HEK293 (cell line): ENCODE results near the gene SURF2.

Experiments used
- KLF9 ChIP-seq: fragments of 450-650 bp; formaldehyde crosslinking; IDR thresholded peaks from 2 replicates; pipeline ENCODE4 v1.5.1; 2016; ENCODE audit warnings: missing biosample characterization, missing genetic modification characterization, low read depth
- OSR2 ChIP-seq: fragments of 450-650 bp; formaldehyde crosslinking; IDR thresholded peaks from 2 replicates; pipeline ENCODE4 v1.5.1; 2016; ENCODE audit warnings: missing biosample characterization, missing genetic modification characterization
- PATZ1 ChIP-seq: fragments of 450-650 bp; formaldehyde crosslinking; IDR thresholded peaks from 2 replicates; pipeline ENCODE4 v1.5.1; 2016; ENCODE audit warnings: missing biosample characterization, missing genetic modification characterization
- REST ChIP-seq: fragments of 450-650 bp; formaldehyde crosslinking; IDR thresholded peaks from 2 replicates; pipeline ENCODE4 v1.5.1; 2016; ENCODE audit warnings: missing biosample characterization, missing genetic modification characterization
- ZEB2 ChIP-seq: fragments of 450-650 bp; formaldehyde crosslinking; IDR thresholded peaks from 2 replicates; pipeline ENCODE4 v1.5.1; 2016; ENCODE audit warnings: missing biosample characterization, missing genetic modification characterization
- ZIC2 ChIP-seq: fragments of 450-650 bp; formaldehyde crosslinking; IDR thresholded peaks from 2 replicates; pipeline ENCODE4 v1.5.1; 2016; ENCODE audit warnings: missing biosample characterization, missing genetic modification characterization
- ZNF169 ChIP-seq: fragments of 450-650 bp; formaldehyde crosslinking; IDR thresholded peaks from 2 replicates; pipeline ENCODE4 v1.5.1; 2016; ENCODE audit warnings: missing biosample characterization, missing genetic modification characterization
- ZNF174 ChIP-seq: fragments of 450-650 bp; formaldehyde crosslinking; IDR thresholded peaks from 2 replicates; pipeline ENCODE4 v1.5.0; 2017; ENCODE audit warnings: missing biosample characterization, mild to moderate bottlenecking, missing genetic modification characterization
- ZNF239 ChIP-seq: fragments of 450-650 bp; formaldehyde crosslinking; IDR thresholded peaks from 2 replicates; pipeline ENCODE4 v1.5.1; 2016; ENCODE audit warnings: missing biosample characterization, missing genetic modification characterization
- ZNF433 ChIP-seq: fragments of 450-650 bp; formaldehyde crosslinking; IDR thresholded peaks from 2 replicates; pipeline ENCODE4 v1.5.1; 2016; ENCODE audit warnings: missing biosample characterization, missing genetic modification characterization, low read depth
- ZNF660 ChIP-seq: fragments of 450-650 bp; IDR thresholded peaks from 2 replicates; pipeline ENCODE4 v1.5.1; 2018; ENCODE audit warnings: missing biosample characterization, mild to moderate bottlenecking, missing genetic modification characterization
- ZNF707 ChIP-seq: fragments of 450-650 bp; formaldehyde crosslinking; IDR thresholded peaks from 2 replicates; pipeline ENCODE4 v1.5.1; 2016; ENCODE audit warnings: missing biosample characterization, missing genetic modification characterization
- ZNF843 ChIP-seq: fragments of 450-650 bp; formaldehyde crosslinking; IDR thresholded peaks from 2 replicates; pipeline ENCODE4 v1.5.1; 2016; ENCODE audit warnings: missing biosample characterization, missing genetic modification characterization
- TF ChIP-seq, protein P1 (sequence below): fragments of 450-650 bp; formaldehyde crosslinking; IDR thresholded peaks from 2 replicates; pipeline ENCODE4 v1.5.1; 2016; ENCODE audit warnings: missing biosample characterization, missing genetic modification characterization
- TF ChIP-seq, protein P2 (sequence below): fragments of 450-650 bp; formaldehyde crosslinking; IDR thresholded peaks from 2 replicates; pipeline ENCODE4 v1.5.1; 2016; ENCODE audit warnings: missing biosample characterization, missing genetic modification characterization

Gene SURF2

GRCh38 chr9:133368249-133368881 is 12.0 kb downstream of the SURF2 start (continued):
- TF ChIP-seq, protein P1, sequence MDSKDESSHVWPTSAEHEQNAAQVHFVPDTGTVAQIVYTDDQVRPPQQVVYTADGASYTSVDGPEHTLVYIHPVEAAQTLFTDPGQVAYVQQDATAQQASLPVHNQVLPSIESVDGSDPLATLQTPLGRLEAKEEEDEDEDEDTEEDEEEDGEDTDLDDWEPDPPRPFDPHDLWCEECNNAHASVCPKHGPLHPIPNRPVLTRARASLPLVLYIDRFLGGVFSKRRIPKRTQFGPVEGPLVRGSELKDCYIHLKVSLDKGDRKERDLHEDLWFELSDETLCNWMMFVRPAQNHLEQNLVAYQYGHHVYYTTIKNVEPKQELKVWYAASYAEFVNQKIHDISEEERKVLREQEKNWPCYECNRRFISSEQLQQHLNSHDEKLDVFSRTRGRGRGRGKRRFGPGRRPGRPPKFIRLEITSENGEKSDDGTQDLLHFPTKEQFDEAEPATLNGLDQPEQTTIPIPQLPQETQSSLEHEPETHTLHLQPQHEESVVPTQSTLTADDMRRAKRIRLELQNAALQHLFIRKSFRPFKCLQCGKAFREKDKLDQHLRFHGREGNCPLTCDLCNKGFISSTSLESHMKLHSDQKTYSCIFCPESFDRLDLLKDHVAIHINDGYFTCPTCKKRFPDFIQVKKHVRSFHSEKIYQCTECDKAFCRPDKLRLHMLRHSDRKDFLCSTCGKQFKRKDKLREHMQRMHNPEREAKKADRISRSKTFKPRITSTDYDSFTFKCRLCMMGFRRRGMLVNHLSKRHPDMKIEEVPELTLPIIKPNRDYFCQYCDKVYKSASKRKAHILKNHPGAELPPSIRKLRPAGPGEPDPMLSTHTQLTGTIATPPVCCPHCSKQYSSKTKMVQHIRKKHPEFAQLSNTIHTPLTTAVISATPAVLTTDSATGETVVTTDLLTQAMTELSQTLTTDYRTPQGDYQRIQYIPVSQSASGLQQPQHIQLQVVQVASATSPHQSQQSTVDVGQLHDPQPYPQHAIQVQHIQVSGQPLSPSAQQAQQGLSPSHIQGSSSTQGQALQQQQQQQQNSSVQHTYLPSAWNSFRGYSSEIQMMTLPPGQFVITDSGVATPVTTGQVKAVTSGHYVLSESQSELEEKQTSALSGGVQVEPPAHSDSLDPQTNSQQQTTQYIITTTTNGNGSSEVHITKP (tag by site-specific recombination): no peak
- 0 out of 2 replicates have a peak, but pooled peaks have one; percentile 30 for TF ChIP-seq ZNF843 (tag by site-specific recombination)
- TF ChIP-seq ZNF174 (tag by site-specific recombination): no peak
- TF ChIP-seq KLF9 (tag by site-specific recombination): no peak
- TF ChIP-seq ZEB2 (tag by site-specific recombination): 0 out of 2 replicates have a peak, but pooled peaks have one; percentile 46
- no peak for TF ChIP-seq PATZ1
- peak; percentile 85 for TF ChIP-seq ZIC2
- no peak for TF ChIP-seq ZNF433 (tag by site-specific recombination)
- peak; percentile 56; the same call in 1 of the 2 replicates for TF ChIP-seq REST (tag by site-specific recombination)
- TF ChIP-seq ZNF239 (tag by site-specific recombination): no peak
- no peak for TF ChIP-seq ZNF707 (tag by site-specific recombination)
- no peak for TF ChIP-seq ZNF660
- TF ChIP-seq OSR2 (tag by site-specific recombination): peak; percentile 19; the same call in 1 of the 2 replicates
- TF ChIP-seq ZNF169: no peak
- TF ChIP-seq, protein P2, sequence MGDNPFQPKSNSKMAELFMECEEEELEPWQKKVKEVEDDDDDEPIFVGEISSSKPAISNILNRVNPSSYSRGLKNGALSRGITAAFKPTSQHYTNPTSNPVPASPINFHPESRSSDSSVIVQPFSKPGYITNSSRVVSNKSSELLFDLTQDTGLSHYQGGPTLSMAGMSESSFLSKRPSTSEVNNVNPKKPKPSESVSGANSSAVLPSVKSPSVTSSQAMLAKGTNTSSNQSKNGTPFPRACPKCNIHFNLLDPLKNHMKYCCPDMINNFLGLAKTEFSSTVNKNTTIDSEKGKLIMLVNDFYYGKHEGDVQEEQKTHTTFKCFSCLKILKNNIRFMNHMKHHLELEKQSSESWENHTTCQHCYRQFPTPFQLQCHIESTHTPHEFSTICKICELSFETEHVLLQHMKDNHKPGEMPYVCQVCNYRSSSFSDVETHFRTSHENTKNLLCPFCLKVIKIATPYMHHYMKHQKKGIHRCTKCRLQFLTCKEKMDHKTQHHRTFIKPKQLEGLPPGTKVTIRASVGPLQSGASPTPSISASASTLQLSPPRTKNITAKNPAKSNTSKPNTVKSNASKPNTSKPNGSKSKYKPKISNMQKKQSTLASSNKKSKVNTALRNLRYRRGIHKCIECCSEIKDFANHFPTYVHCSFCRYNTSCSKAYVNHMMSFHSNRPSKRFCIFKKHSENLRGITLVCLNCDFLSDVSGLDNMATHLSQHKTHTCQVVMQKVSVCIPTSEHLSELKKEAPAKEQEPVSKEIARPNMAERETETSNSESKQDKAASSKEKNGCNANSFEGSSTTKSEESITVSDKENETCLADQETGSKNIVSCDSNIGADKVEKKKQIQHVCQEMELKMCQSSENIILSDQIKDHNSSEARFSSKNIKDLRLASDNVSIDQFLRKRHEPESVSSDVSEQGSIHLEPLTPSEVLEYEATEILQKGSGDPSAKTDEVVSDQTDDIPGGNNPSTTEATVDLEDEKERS (tag by site-specific recombination): no peak
